Vagina (tissue), 2 donors: Measurements from ENCODE around the gene NPIPA5.
"Not testable (repeated sequence)": the region's sequence is repeated elsewhere in the genome, so short reads cannot be mapped to it uniquely, and the experiment has no call there.

ENCODE experiments used
- CTCF ChIP-seq, 3 experiments: fragments of 450-650 bp in 2 of 3; fragments of 200-600 bp in 1 of 3; sonication (generic) in 1 of 3; IDR thresholded peaks; one replicate each; pipeline ENCODE4 v1.5.1; 2017 to 2019; ENCODE audit warnings: antibody characterized with exemption in 3 of 3, mild to moderate bottlenecking in 2 of 3, moderate library complexity in 2 of 3
- POLR2AphosphoS5 ChIP-seq, 2 donors: sonication (generic); formaldehyde crosslinking; IDR thresholded peaks; one replicate each; pipeline ENCODE4 v1.9.0; 2017; ENCODE audit warnings: antibody characterized with exemption in 2 of 2, mild to moderate bottlenecking in 2 of 2, low read depth in 1 of 2; ENCODE audit not compliant: insufficient read depth in 1 of 2

- not testable (repeated sequence) for TF ChIP-seq CTCF (IDR thresholded peaks at IDR 0.05); POLR2AphosphoS5 (IDR thresholded peaks at IDR 0.05; ENCODE audit: insufficient read depth in 1 of 2, low read depth in 1 of 2)
These were observed 63.5 kb downstream of the NPIPA5 start for GRCh38 chr16:15314562-15314961.
